BE2C (cell line): Measurements from ENCODE around the gene CROCC2.

Experiments used
- DNase-seq: peaks from one replicate; pipeline ENCODE4 v3.0.0-alpha.2; 2020
- H3K27me3 ChIP-seq: fragments of 250-450 bp; sonication (Bioruptor Pico); 2 replicates; pipeline ENCODE4 v1.5.1; 2020; ENCODE audit warnings: mild to moderate bottlenecking
- H3K36me3 ChIP-seq: fragments of 250-450 bp; sonication (Bioruptor Pico); 2 replicates; pipeline ENCODE4 v1.5.1; 2020; ENCODE audit warnings: mild to moderate bottlenecking
- H3K4me1 ChIP-seq: fragments of 250-450 bp; sonication (Bioruptor Pico); 2 replicates; pipeline ENCODE4 v1.5.1; 2020
- H3K4me3 ChIP-seq: 2 replicates; pipeline ENCODE4 v1.5.1; 2011; ENCODE audit warnings: low read depth, low read length
- H3K9me3 ChIP-seq: fragments of 250-450 bp; sonication (Bioruptor Pico); 2 replicates; pipeline ENCODE4 v1.5.1; 2020
- CTCF ChIP-seq: IDR thresholded peaks from 2 replicates; pipeline ENCODE4 v1.5.1; 2012; ENCODE audit warnings: mild to moderate bottlenecking, low read depth, low read length

Gene CROCC2

GRCh38 chr2:240864475-240864874 is 41.7 kb upstream of the CROCC2 start:
- no peaks in the 10 kb centered on the region for H3K9me3 ChIP-seq
- no peaks in the 10 kb centered on the region for H3K36me3 ChIP-seq
- DNase-seq = no peak
- H3K4me1 ChIP-seq = no peaks in the 10 kb centered on the region
- H3K4me3 ChIP-seq = no peak overlapping the region
- TF ChIP-seq CTCF = no peak
- peaks cover 3% of the 10 kb centered on the region; the same call in 1 of the 2 replicates for H3K27me3 ChIP-seq

- Histone ChIP-seq H3K4me1 (no peaks in the 10 kb centered on the region), H3K4me3 (no peak overlapping the region), H3K27me3 (peaks cover 3% of the 10 kb centered on the region; the same call in 1 of the 2 replicates), H3K36me3 (no peaks in the 10 kb centered on the region), H3K9me3 (no peaks in the 10 kb centered on the region)
- TF ChIP-seq CTCF = no peak
- no peak for DNase-seq
Measured at GRCh38 chr2:240865391-240865790, 40.7 kb upstream of the CROCC2 start.

GRCh38 chr2:240868286-240869108 is 37.6 kb upstream of the CROCC2 start, which contains the start of gene AGXT:
TSS of gene AGXT (plus strand) at chr2:240868824. CDS start at chr2:240868866, 42 bp downstream.
- Histone ChIP-seq H3K4me1 (no peaks in the 10 kb centered on the region), H3K27me3 (no peaks in the 10 kb centered on the region), H3K9me3 (no peaks in the 10 kb centered on the region), H3K4me3 (no peak within 1 kb of the TSS), H3K36me3 (no peaks in the 10 kb centered on the region)
- no peak for TF ChIP-seq CTCF
- DNase-seq = no peak

GRCh38 chr2:240869109-240869955 is 36.8 kb upstream of the CROCC2 start:
- H3K4me3 ChIP-seq = no peak overlapping the region
- no peaks in the 10 kb centered on the region for H3K27me3 ChIP-seq
- TF ChIP-seq CTCF = no peak
- no peaks in the 10 kb centered on the region for H3K4me1 ChIP-seq
- H3K36me3 ChIP-seq = no peaks in the 10 kb centered on the region
- H3K9me3 ChIP-seq = no peaks in the 10 kb centered on the region
- no peak for DNase-seq

GRCh38 chr2:240869956-240870875 is 35.9 kb upstream of the CROCC2 start:
- Histone ChIP-seq H3K36me3 (no peaks in the 10 kb centered on the region), H3K27me3 (no peaks in the 10 kb centered on the region), H3K4me3 (no peak overlapping the region), H3K4me1 (no peaks in the 10 kb centered on the region), H3K9me3 (no peaks in the 10 kb centered on the region)
- no peak for TF ChIP-seq CTCF
- DNase-seq = no peak
